HEK293 (cell line): Measurements from ENCODE around the gene GALNTL6.

Experiments
- CTCF ChIA-PET: fragments of 350-600 bp; formaldehyde crosslinking; extraction: SDS; loops from one replicate; lab custom pipeline; 2021; ENCODE audit warnings: antibody characterized with exemption; lab: Yijun Ruan, JAX
- POLR2A ChIA-PET: fragments of 300-600 bp; formaldehyde crosslinking; extraction: SDS; loops from one replicate; lab custom pipeline; 2020; ENCODE audit warnings: antibody characterized with exemption, inconsistent platforms; lab: Yijun Ruan, JAX
- H3K27ac ChIP-seq: fragments of 200-500 bp; sonication (Bioruptor generic); 2 replicates; pipeline ENCODE4 v1.5.1; 2014; ENCODE audit warnings: low read depth, low read length, control low read depth, inconsistent platforms; ENCODE audit errors: extremely low read depth
- H3K36me3 ChIP-seq, 2 experiments: fragments of 200-500 bp in 1 of 2; sonication (Bioruptor generic) in 1 of 2; 1 replicate in 1 of 2; 2 replicates in 1 of 2; pipeline ENCODE4 v1.5.1; 2014 to 2017; ENCODE audit warnings: inconsistent platforms in 2 of 2, low read length in 2 of 2; ENCODE audit not compliant: control insufficient read depth in 2 of 2, insufficient read depth in 1 of 2
- H3K4me1 ChIP-seq: fragments of 200-500 bp; sonication (Bioruptor generic); 2 replicates; pipeline ENCODE4 v1.5.1; 2014; ENCODE audit warnings: mild to moderate bottlenecking, low read length, inconsistent platforms; ENCODE audit not compliant: control insufficient read depth, insufficient read depth
- H3K4me3 ChIP-seq: 2 replicates; pipeline ENCODE4 v1.5.1; 2011; ENCODE audit warnings: low read depth, mild to moderate bottlenecking, control low read depth, low read length, moderate library complexity
- H3K9me3 ChIP-seq: fragments of 200-500 bp; sonication (Bioruptor generic); 2 replicates; pipeline ENCODE4 v1.5.1; 2014; ENCODE audit warnings: low read depth, low read length, inconsistent platforms; ENCODE audit not compliant: control insufficient read depth, insufficient read depth
- FEZF1 ChIP-seq: fragments of 450-650 bp; formaldehyde crosslinking; IDR thresholded peaks from 2 replicates; pipeline ENCODE4 v1.5.1; 2016; ENCODE audit warnings: missing biosample characterization, missing genetic modification characterization
- GLIS2 ChIP-seq: fragments of 450-650 bp; formaldehyde crosslinking; IDR thresholded peaks from 2 replicates; pipeline ENCODE4 v1.5.1; 2016; ENCODE audit warnings: missing biosample characterization, missing genetic modification characterization
- HOXC10 ChIP-seq: sonication (generic); formaldehyde crosslinking; IDR thresholded peaks from 2 replicates; pipeline ENCODE4 v1.8.1; 2023; ENCODE audit warnings: mild to moderate bottlenecking, missing genetic modification reagents
- SALL2 ChIP-seq: fragments of 450-650 bp; formaldehyde crosslinking; IDR thresholded peaks from 2 replicates; pipeline ENCODE4 v1.5.0; 2017; ENCODE audit warnings: missing biosample characterization, mild to moderate bottlenecking, missing genetic modification characterization, borderline replicate concordance
- SCRT1 ChIP-seq: fragments of 450-650 bp; formaldehyde crosslinking; IDR thresholded peaks from 2 replicates; pipeline ENCODE4 v1.5.1; 2016; ENCODE audit warnings: missing biosample characterization, missing genetic modification characterization, borderline replicate concordance
- SP3 ChIP-seq: fragments of 450-650 bp; formaldehyde crosslinking; IDR thresholded peaks from 2 replicates; pipeline ENCODE4 v1.5.1; 2016; ENCODE audit warnings: missing biosample characterization, missing genetic modification characterization
- TCF7L2 ChIP-seq: IDR thresholded peaks from 2 replicates; pipeline ENCODE4 v1.6.1; 2011; ENCODE audit warnings: low read depth, mild to moderate bottlenecking, inconsistent platforms, low read length, moderate library complexity, borderline replicate concordance
- TRIM28 ChIP-seq: IDR thresholded peaks from 2 replicates; pipeline ENCODE4 v1.6.1; 2011; ENCODE audit warnings: low read length, control low read depth, borderline replicate concordance
- ZBTB1 ChIP-seq: fragments of 450-650 bp; formaldehyde crosslinking; IDR thresholded peaks from 2 replicates; pipeline ENCODE4 v1.5.1; 2016; ENCODE audit warnings: missing biosample characterization, missing genetic modification characterization
- ZFP41 ChIP-seq: fragments of 450-650 bp; formaldehyde crosslinking; IDR thresholded peaks from 2 replicates; pipeline ENCODE4 v1.5.1; 2016; ENCODE audit warnings: missing biosample characterization, missing genetic modification characterization, borderline replicate concordance
- ZNF174 ChIP-seq: fragments of 450-650 bp; formaldehyde crosslinking; IDR thresholded peaks from 2 replicates; pipeline ENCODE4 v1.5.0; 2017; ENCODE audit warnings: missing biosample characterization, mild to moderate bottlenecking, missing genetic modification characterization
- ZNF23 ChIP-seq: fragments of 450-650 bp; formaldehyde crosslinking; IDR thresholded peaks from 2 replicates; pipeline ENCODE4 v1.5.1; 2016; ENCODE audit warnings: missing biosample characterization, missing genetic modification characterization, borderline replicate concordance
- ZNF248 ChIP-seq: fragments of 450-650 bp; formaldehyde crosslinking; IDR thresholded peaks from 2 replicates; pipeline ENCODE4 v1.5.1; 2017; ENCODE audit warnings: missing biosample characterization, missing genetic modification characterization
- ZNF292 ChIP-seq: fragments of 450-650 bp; formaldehyde crosslinking; IDR thresholded peaks from 2 replicates; pipeline ENCODE4 v1.5.1; 2016; ENCODE audit warnings: low read depth, missing biosample characterization, missing genetic modification characterization, borderline replicate concordance
- ZNF311 ChIP-seq: fragments of 450-650 bp; formaldehyde crosslinking; IDR thresholded peaks from 2 replicates; pipeline ENCODE4 v1.5.1; 2017; ENCODE audit warnings: missing biosample characterization, missing genetic modification characterization, borderline replicate concordance
- ZNF341 ChIP-seq: fragments of 450-650 bp; formaldehyde crosslinking; IDR thresholded peaks from 2 replicates; pipeline ENCODE4; 2016; ENCODE audit warnings: low read depth, missing biosample characterization, missing genetic modification characterization
- ZNF433 ChIP-seq: fragments of 450-650 bp; formaldehyde crosslinking; IDR thresholded peaks from 2 replicates; pipeline ENCODE4 v1.5.1; 2016; ENCODE audit warnings: missing biosample characterization, missing genetic modification characterization, low read depth
- ZNF473 ChIP-seq: fragments of 450-650 bp; formaldehyde crosslinking; IDR thresholded peaks from 2 replicates; pipeline ENCODE4 v1.5.1; 2017; ENCODE audit warnings: missing biosample characterization, missing genetic modification characterization
- ZNF529 ChIP-seq: fragments of 450-650 bp; formaldehyde crosslinking; IDR thresholded peaks from 2 replicates; pipeline ENCODE4 v1.5.1; 2017; ENCODE audit warnings: missing genetic modification characterization, missing biosample characterization; ENCODE audit not compliant: insufficient replicate concordance
- ZNF596 ChIP-seq: fragments of 450-650 bp; IDR thresholded peaks from 2 replicates; pipeline ENCODE4 v1.5.0; 2018; ENCODE audit warnings: missing biosample characterization, mild to moderate bottlenecking, missing genetic modification characterization, moderate library complexity
- ZNF610 ChIP-seq: fragments of 450-650 bp; formaldehyde crosslinking; IDR thresholded peaks from 2 replicates; pipeline ENCODE4 v1.5.1; 2016; ENCODE audit warnings: missing biosample characterization, missing genetic modification characterization, borderline replicate concordance
- ZNF623 ChIP-seq: fragments of 450-650 bp; formaldehyde crosslinking; IDR thresholded peaks from 2 replicates; pipeline ENCODE4 v1.5.1; 2016; ENCODE audit warnings: missing biosample characterization, missing genetic modification characterization
- ZNF768 ChIP-seq: fragments of 450-650 bp; formaldehyde crosslinking; IDR thresholded peaks from 2 replicates; pipeline ENCODE4 v1.5.1; 2018; ENCODE audit warnings: missing biosample characterization, mild to moderate bottlenecking, missing genetic modification characterization
- ZNF830 ChIP-seq: fragments of 450-650 bp; IDR thresholded peaks from 2 replicates; pipeline ENCODE4 v1.5.0; 2018; ENCODE audit warnings: missing biosample characterization, missing genetic modification characterization, low read depth, mild to moderate bottlenecking, moderate library complexity
- ZSCAN30 ChIP-seq: fragments of 450-650 bp; IDR thresholded peaks from 2 replicates; pipeline ENCODE4 v1.5.1; 2018; ENCODE audit warnings: missing biosample characterization, mild to moderate bottlenecking, missing genetic modification characterization, moderate library complexity
- TF ChIP-seq, protein P1 (sequence below): fragments of 450-650 bp; formaldehyde crosslinking; IDR thresholded peaks from 2 replicates; pipeline ENCODE4 v1.5.1; 2016; ENCODE audit warnings: missing biosample characterization, missing genetic modification characterization
- TF ChIP-seq, protein P2 (sequence below): fragments of 450-650 bp; IDR thresholded peaks from 2 replicates; pipeline ENCODE4 v1.5.1; 2018; ENCODE audit warnings: missing biosample characterization, mild to moderate bottlenecking, missing genetic modification characterization
- TF ChIP-seq, protein P3 (sequence below): fragments of 450-650 bp; formaldehyde crosslinking; IDR thresholded peaks from 2 replicates; pipeline ENCODE4 v1.5.1; 2016; ENCODE audit warnings: missing biosample characterization, missing genetic modification characterization
- TF ChIP-seq, protein P4 (sequence below): fragments of 450-650 bp; formaldehyde crosslinking; IDR thresholded peaks from 2 replicates; pipeline ENCODE4 v1.5.1; 2016; ENCODE audit warnings: missing biosample characterization, missing genetic modification characterization, low read depth

Gene GALNTL6

DNA sequence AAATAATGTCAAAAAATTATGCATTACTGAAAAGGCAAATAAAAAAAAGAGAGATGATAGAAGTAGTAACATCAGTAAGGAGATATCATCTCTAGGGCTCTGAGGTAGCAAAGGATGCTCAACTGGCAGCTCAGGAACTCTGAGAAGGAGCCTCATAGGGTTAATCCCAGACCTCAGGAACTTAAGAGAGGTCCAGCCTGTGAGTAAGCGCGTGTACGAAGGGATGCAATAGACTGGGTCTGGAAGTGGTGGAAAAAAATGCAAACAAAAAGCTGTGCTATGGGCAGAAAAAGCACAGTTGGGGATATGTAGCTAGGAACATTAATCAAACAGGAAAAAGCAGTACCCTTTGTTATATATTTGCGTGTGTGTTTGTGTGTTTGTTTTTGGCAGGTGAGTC is 282.0 kb downstream of the GALNTL6 start:
- H3K4me3 ChIP-seq = no peak overlapping the region
- no peaks in the 10 kb centered on the region for H3K9me3 ChIP-seq
- ChIA-PET CTCF (no interaction called here), POLR2A (no interaction called here)
- no peaks in the 10 kb centered on the region for H3K36me3 ChIP-seq
- TF ChIP-seq SP3 (tag by site-specific recombination) (no peak), ZNF768 (tag by site-specific recombination) (no peak), ZNF830 (tag by site-specific recombination) (no peak), ZNF596 (tag by site-specific recombination) (no peak), ZBTB1 (tag by site-specific recombination) (no peak), ZNF311 (tag by site-specific recombination) (no peak), TCF7L2 (no peak), ZSCAN30 (tag by site-specific recombination) (no peak), ZNF473 (tag by site-specific recombination) (no peak), FEZF1 (no peak), ZNF23 (tag by site-specific recombination) (no peak), ZNF292 (tag by site-specific recombination) (no peak), TRIM28 (no peak), GLIS2 (tag by site-specific recombination) (no peak), ZFP41 (tag by site-specific recombination) (no peak), HOXC10 (no peak)
- TF ChIP-seq, protein P1, sequence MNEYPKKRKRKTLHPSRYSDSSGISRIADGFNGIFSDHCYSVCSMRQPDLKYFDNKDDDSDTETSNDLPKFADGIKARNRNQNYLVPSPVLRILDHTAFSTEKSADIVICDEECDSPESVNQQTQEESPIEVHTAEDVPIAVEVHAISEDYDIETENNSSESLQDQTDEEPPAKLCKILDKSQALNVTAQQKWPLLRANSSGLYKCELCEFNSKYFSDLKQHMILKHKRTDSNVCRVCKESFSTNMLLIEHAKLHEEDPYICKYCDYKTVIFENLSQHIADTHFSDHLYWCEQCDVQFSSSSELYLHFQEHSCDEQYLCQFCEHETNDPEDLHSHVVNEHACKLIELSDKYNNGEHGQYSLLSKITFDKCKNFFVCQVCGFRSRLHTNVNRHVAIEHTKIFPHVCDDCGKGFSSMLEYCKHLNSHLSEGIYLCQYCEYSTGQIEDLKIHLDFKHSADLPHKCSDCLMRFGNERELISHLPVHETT (tag by site-specific recombination) = no peak
- no peak overlapping the region for H3K27ac ChIP-seq
- no peaks in the 10 kb centered on the region for H3K4me1 ChIP-seq

DNA sequence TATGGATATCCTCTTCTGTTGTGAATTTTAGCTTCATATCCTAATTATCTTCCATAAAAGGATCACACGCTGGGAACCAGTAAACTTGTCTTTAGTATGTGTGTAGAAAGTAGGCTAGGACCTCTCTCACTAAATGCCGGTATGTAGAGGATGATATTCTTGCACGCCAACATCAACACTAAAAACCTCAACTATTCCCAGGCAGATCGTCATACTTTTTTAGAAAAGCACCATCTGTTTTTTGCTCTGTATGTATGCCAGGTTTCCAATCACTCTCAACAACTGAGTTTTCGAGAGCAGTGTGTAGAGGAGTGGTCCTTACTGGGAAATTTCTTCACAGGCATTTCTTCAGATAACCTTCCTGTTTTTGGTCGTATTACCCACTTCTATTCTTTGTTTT is 283.6 kb downstream of the GALNTL6 start:
- Histone ChIP-seq H3K4me3 (no peak overlapping the region), H3K9me3 (no peaks in the 10 kb centered on the region), H3K27ac (no peak overlapping the region), H3K36me3 (no peaks in the 10 kb centered on the region), H3K4me1 (no peaks in the 10 kb centered on the region)
- ChIA-PET CTCF (no interaction called here), POLR2A (no interaction called here)
- TF ChIP-seq, protein P2, sequence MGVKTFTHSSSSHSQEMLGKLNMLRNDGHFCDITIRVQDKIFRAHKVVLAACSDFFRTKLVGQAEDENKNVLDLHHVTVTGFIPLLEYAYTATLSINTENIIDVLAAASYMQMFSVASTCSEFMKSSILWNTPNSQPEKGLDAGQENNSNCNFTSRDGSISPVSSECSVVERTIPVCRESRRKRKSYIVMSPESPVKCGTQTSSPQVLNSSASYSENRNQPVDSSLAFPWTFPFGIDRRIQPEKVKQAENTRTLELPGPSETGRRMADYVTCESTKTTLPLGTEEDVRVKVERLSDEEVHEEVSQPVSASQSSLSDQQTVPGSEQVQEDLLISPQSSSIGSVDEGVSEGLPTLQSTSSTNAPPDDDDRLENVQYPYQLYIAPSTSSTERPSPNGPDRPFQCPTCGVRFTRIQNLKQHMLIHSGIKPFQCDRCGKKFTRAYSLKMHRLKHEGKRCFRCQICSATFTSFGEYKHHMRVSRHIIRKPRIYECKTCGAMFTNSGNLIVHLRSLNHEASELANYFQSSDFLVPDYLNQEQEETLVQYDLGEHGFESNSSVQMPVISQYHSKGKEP = no peak
- no peak for TF ChIP-seq ZNF529
- no peak for TF ChIP-seq ZNF248 (tag by site-specific recombination)
- TF ChIP-seq, protein P3, sequence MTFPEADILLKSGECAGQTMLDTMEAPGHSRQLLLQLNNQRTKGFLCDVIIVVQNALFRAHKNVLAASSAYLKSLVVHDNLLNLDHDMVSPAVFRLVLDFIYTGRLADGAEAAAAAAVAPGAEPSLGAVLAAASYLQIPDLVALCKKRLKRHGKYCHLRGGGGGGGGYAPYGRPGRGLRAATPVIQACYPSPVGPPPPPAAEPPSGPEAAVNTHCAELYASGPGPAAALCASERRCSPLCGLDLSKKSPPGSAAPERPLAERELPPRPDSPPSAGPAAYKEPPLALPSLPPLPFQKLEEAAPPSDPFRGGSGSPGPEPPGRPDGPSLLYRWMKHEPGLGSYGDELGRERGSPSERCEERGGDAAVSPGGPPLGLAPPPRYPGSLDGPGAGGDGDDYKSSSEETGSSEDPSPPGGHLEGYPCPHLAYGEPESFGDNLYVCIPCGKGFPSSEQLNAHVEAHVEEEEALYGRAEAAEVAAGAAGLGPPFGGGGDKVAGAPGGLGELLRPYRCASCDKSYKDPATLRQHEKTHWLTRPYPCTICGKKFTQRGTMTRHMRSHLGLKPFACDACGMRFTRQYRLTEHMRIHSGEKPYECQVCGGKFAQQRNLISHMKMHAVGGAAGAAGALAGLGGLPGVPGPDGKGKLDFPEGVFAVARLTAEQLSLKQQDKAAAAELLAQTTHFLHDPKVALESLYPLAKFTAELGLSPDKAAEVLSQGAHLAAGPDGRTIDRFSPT (tag by site-specific recombination) = no peak
- TF ChIP-seq SCRT1 (tag by site-specific recombination) = no peak
- no peak for TF ChIP-seq ZNF623
- TF ChIP-seq ZNF341 (tag by site-specific recombination) = no peak
- TF ChIP-seq ZNF610 = no peak
- no peak for TF ChIP-seq SALL2 (tag by site-specific recombination)
- TF ChIP-seq, protein P4, sequence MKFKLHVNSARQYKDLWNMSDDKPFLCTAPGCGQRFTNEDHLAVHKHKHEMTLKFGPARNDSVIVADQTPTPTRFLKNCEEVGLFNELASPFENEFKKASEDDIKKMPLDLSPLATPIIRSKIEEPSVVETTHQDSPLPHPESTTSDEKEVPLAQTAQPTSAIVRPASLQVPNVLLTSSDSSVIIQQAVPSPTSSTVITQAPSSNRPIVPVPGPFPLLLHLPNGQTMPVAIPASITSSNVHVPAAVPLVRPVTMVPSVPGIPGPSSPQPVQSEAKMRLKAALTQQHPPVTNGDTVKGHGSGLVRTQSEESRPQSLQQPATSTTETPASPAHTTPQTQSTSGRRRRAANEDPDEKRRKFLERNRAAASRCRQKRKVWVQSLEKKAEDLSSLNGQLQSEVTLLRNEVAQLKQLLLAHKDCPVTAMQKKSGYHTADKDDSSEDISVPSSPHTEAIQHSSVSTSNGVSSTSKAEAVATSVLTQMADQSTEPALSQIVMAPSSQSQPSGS = no peak
- no peak for TF ChIP-seq ZNF433 (tag by site-specific recombination)
- no peak for TF ChIP-seq ZNF174 (tag by site-specific recombination)
